Activated CD4-positive, alpha-beta T cell treated with anti-CD3 and anti-CD28 coated beads for 36 hours (primary cell): ENCODE data around the gene CTNNA2. TPM values are rescaled to one million over a fixed set of nuclear protein-coding genes. Genes with fewer than 3 reads are reported as not detected.

Experiments
- ATAC-seq: fragments of 200-7000 bp; cut with Tn5 transposase; one replicate; pipeline ENCODE4 v1.10.0; 2021; ENCODE audit warnings: mild to moderate bottlenecking, moderate library complexity
- CTCF ChIA-PET: fragments of 350-600 bp; sonication (Branson Sonifier 250); formaldehyde crosslinking; loops from one replicate; lab custom pipeline; 2021; ENCODE audit warnings: antibody characterized with exemption; lab: Charles Lee
- POLR2A ChIA-PET: fragments of 350-600 bp; sonication (Branson Sonifier 250); formaldehyde crosslinking; loops from one replicate; lab custom pipeline; 2021; ENCODE audit warnings: antibody characterized with exemption, inconsistent platforms; lab: Charles Lee
- DNase-seq: peaks from one replicate; pipeline ENCODE4 v3.0.0-alpha.2; 2020
- H3K27ac Mint-ChIP-seq: one replicate; pipeline ENCODE4 v1.8.0; 2021; ENCODE audit warnings: mixed read lengths
- H3K27me3 Mint-ChIP-seq: one replicate; pipeline ENCODE4 v1.8.0; 2021; ENCODE audit warnings: mixed read lengths
- H3K36me3 Mint-ChIP-seq: one replicate; pipeline ENCODE4 v1.8.0; 2021; ENCODE audit warnings: low read depth, mixed read lengths
- H3K4me1 Mint-ChIP-seq: one replicate; pipeline ENCODE4 v1.8.0; 2021; ENCODE audit warnings: mixed read lengths
- H3K4me3 Mint-ChIP-seq: one replicate; pipeline ENCODE4 v1.8.0; 2021; ENCODE audit warnings: mild to moderate bottlenecking, moderate library complexity, mixed read lengths
- H3K9me3 Mint-ChIP-seq: one replicate; pipeline ENCODE4 v1.8.0; 2021; ENCODE audit warnings: low read depth, mixed read lengths
- intact Hi-C, 2 experiments: fragments of 100-400 bp; cut with DNase I in 1 of 2; cut with micrococcal nuclease in 1 of 2; formaldehyde crosslinking; loops; one replicate each; pipeline versions ENCODE4 v1.14.2 to v1.15.1; 2022 to 2024; cut with DNase I, micrococcal nuclease
- total RNA-seq, 2 experiments: library from RNA; stranded (reverse); gene quantifications; one replicate each; pipeline ENCODE4 v1.2.3, GENCODE V29; 2021

The CTNNA2 gene
- not detected for total RNA-seq

DNA sequence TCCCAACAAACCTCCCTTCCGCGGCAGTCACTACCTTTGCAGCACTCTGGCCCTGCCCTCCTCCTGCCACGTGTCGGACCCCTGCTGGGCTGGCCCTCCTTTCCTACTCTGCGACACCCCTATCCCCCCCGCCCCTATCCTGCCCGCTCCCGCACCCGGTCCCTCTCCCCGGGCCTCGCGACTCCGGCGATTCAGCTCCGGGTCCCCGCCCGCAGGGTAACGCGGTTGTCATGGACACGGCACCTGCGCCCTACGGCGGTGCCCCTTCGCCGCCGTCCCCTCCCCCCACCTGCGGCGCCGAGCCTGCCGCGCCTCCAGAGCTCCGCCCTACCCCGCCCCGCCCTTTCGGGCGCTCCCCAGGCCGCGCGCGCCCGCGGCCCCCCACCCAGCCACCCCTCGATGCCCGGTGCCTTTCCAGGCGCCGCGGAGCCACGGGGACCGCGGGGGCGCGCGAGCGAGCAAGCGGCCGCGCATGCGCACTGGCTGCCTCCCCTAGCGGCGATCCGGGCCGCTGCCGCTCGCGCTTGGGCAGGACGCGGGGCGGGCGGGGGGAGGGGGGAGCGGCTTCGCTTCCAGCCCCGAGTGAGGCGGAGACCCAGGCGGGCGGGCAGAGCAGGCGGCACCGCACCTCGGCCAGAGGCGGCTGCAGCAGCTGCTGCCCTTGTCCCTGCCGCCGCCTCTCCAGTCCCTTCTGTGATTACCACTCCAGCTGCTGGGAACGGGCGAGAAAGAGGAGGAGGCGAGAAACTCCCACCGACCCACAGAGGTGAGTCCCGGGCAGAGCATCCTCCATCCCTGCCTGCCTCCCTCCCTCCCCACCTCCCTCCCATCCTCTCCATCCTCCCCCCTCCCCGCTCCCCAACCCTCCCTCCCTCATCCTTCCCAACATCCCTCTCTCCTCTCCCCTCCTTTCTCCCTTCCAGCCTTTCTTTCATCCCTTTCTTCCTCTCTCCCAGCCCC is at the start of gene CTNNA2:
TSS of gene CTNNA2 (plus strand) at position 610 of the 960 bp plus-strand sequence.
- ChIA-PET CTCF (no interaction called here), POLR2A (no interaction called here)
- peak; percentile 64 for DNase-seq
- H3K27ac Mint-ChIP-seq: no peak within 1 kb of the TSS
- no peaks in the 10 kb centered on the region for H3K4me1 Mint-ChIP-seq
- peaks cover 6% of the 10 kb centered on the region for H3K9me3 Mint-ChIP-seq
- peak; percentile 61 for ATAC-seq
- intact Hi-C loops: no loop called here
- peak within 1 kb of the TSS; percentile 25 for H3K4me3 Mint-ChIP-seq
- no peaks in the 10 kb centered on the region for H3K36me3 Mint-ChIP-seq
- H3K27me3 Mint-ChIP-seq: peaks cover 21% of the 10 kb centered on the region

- DNase-seq (no peak), ATAC-seq (no peak)
- POLR2A ChIA-PET: no interaction called here
- Mint-ChIP-seq H3K9me3 (peaks cover 10% of the 10 kb centered on the region), H3K4me1 (no peaks in the 10 kb centered on the region), H3K36me3 (no peaks in the 10 kb centered on the region), H3K4me3 (no peak overlapping the region), H3K27ac (no peak overlapping the region), H3K27me3 (no peaks in the 10 kb centered on the region)
- CTCF ChIA-PET: no interaction called here
- intact Hi-C loops: no loop called here
Observed at GRCh38 chr2:79487399-79487798, 25.5 kb upstream of the CTNNA2 start.

GRCh38 chr2:79511320-79511951 is 1.4 kb upstream of the CTNNA2 start:
- ChIA-PET CTCF (no interaction called here), POLR2A (no interaction called here)
- H3K4me1 Mint-ChIP-seq: no peaks in the 10 kb centered on the region
- peaks cover 6% of the 10 kb centered on the region for H3K9me3 Mint-ChIP-seq
- no peaks in the 10 kb centered on the region for H3K36me3 Mint-ChIP-seq
- intact Hi-C loops: no loop called here
- no peak overlapping the region for H3K4me3 Mint-ChIP-seq
- no peak for ATAC-seq
- peaks cover 21% of the 10 kb centered on the region for H3K27me3 Mint-ChIP-seq
- H3K27ac Mint-ChIP-seq: no peak overlapping the region
- peak; percentile 41 for DNase-seq

DNA sequence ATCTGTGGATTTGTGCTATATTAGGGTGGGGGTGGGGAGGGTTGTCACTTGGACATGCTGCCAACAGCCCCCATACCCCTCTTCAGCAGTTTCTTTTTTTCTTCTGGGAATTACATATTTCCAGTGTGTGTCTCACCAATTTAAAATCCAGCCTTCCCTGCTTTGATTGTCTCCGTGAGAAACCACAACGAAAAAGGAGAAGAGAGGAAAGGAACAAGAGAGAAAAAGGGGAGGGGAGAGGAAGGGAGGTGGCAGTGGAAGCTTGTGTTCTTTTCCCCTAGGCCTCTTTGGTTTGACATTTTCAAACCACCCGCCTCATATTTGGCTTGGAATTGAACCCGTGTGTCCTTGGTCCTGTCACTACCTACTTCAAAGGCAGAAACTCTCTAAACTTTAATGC is 860 bp downstream of the CTNNA2 start:
- intact Hi-C loops: no loop called here
- no peak for DNase-seq
- CTCF ChIA-PET: no interaction called here
- H3K9me3 Mint-ChIP-seq: peaks cover 6% of the 10 kb centered on the region
- no peak for ATAC-seq
- H3K36me3 Mint-ChIP-seq: no peaks in the 10 kb centered on the region
- no peaks in the 10 kb centered on the region for H3K4me1 Mint-ChIP-seq
- peaks cover 21% of the 10 kb centered on the region for H3K27me3 Mint-ChIP-seq
- no peak overlapping the region for H3K4me3 Mint-ChIP-seq
- no peak overlapping the region for H3K27ac Mint-ChIP-seq
- POLR2A ChIA-PET: no interaction called here

GRCh38 chr2:79529636-79530035 is 16.8 kb downstream of the CTNNA2 start:
- ChIA-PET POLR2A (no interaction called here), CTCF (no interaction called here)
- DNase-seq (no peak), ATAC-seq (no peak)
- no peak overlapping the region for H3K4me3 Mint-ChIP-seq
- H3K27me3 Mint-ChIP-seq: no peaks in the 10 kb centered on the region
- H3K4me1 Mint-ChIP-seq: no peaks in the 10 kb centered on the region
- H3K36me3 Mint-ChIP-seq: no peaks in the 10 kb centered on the region
- peaks cover 7% of the 10 kb centered on the region for H3K9me3 Mint-ChIP-seq
- H3K27ac Mint-ChIP-seq: no peak overlapping the region
- intact Hi-C loops: no loop called here

DNA sequence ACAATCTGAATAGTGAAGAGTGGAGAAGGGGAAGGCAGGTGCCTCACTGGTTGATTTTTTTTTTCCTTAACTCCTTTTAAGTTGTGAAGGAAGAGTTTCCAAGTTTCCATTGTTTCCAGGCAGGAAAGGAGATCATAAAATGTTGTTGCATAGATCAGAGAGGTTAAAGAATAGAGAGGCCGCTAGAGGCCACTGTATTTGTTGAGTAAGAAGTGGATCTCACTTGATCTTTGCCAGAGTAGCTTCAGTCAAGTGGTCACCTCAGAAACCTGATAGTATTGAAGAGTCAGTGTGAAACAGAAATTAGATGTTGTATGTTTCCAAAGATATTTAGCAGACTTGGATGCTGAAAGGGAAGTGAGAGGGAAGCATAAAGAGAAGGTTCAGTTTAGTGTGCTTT is 17.6 kb downstream of the CTNNA2 start:
- H3K4me1 Mint-ChIP-seq: no peaks in the 10 kb centered on the region
- no peaks in the 10 kb centered on the region for H3K27me3 Mint-ChIP-seq
- H3K36me3 Mint-ChIP-seq: no peaks in the 10 kb centered on the region
- ATAC-seq: no peak
- no peak for DNase-seq
- H3K27ac Mint-ChIP-seq: no peak overlapping the region
- ChIA-PET POLR2A (no interaction called here), CTCF (no interaction called here)
- no peak overlapping the region for H3K4me3 Mint-ChIP-seq
- intact Hi-C loops: no loop called here
- peaks cover 7% of the 10 kb centered on the region for H3K9me3 Mint-ChIP-seq

DNA sequence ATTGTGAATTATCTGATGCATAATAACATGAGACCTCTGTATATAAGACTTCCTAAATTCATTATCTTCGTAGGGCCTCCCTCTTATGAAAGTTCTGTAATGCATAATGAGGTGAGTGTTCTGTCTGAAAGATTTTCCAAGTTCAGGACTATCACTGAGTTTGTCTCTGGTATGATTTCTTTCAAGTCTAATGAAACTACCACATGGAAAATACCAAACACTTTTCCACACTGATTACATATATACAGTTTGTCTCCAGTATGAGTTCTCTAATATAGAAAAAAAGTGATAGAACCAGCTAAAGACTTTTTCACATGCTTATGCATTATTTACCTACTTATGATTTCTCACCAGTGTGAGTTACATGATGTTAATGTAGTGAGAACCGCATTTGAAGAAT is 34.7 kb downstream of the CTNNA2 start:
- DNase-seq: no peak
- ATAC-seq: no peak
- ChIA-PET POLR2A (no interaction called here), CTCF (no interaction called here)
- intact Hi-C loops: no loop called here
- H3K36me3 Mint-ChIP-seq: no peaks in the 10 kb centered on the region
- peaks cover 28% of the 10 kb centered on the region for H3K9me3 Mint-ChIP-seq
- H3K4me1 Mint-ChIP-seq: no peaks in the 10 kb centered on the region
- no peak overlapping the region for H3K27ac Mint-ChIP-seq
- H3K4me3 Mint-ChIP-seq: no peak overlapping the region
- no peaks in the 10 kb centered on the region for H3K27me3 Mint-ChIP-seq

GRCh38 chr2:79552653-79553052 is 39.8 kb downstream of the CTNNA2 start:
- POLR2A ChIA-PET: no interaction called here
- CTCF ChIA-PET: no interaction called here
- Mint-ChIP-seq H3K4me3 (no peak overlapping the region), H3K36me3 (no peaks in the 10 kb centered on the region), H3K4me1 (no peaks in the 10 kb centered on the region), H3K9me3 (peaks cover 29% of the 10 kb centered on the region), H3K27me3 (no peaks in the 10 kb centered on the region), H3K27ac (no peak overlapping the region)
- intact Hi-C loops: no loop called here
- DNase-seq: no peak
- no peak for ATAC-seq

DNA sequence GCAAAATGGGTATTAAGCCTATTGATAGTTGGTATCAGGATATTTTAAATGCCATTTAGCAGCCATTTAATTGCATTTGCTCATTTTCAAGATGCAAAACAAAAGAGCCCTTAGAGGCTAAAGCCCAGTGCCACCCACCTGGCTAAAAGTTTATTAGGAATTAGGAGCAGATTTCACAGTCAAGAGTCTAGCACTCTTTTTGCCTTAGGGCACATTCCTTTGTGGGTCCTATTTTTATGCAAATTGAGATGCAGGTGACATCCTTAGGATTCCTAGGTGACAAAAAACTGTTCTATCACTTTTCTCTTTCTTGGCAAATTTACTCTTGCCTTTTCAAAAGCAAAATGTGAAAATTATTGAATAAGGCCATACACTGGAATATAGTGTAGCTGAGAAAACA is 42.0 kb downstream of the CTNNA2 start:
- Mint-ChIP-seq H3K36me3 (no peaks in the 10 kb centered on the region), H3K27me3 (no peaks in the 10 kb centered on the region), H3K27ac (no peak overlapping the region), H3K4me1 (no peaks in the 10 kb centered on the region), H3K9me3 (peaks cover 17% of the 10 kb centered on the region), H3K4me3 (no peak overlapping the region)
- no peak for ATAC-seq
- DNase-seq: no peak
- intact Hi-C loops: no loop called here
- POLR2A ChIA-PET: no interaction called here
- CTCF ChIA-PET: no interaction called here

- Mint-ChIP-seq H3K4me1 (no peaks in the 10 kb centered on the region), H3K4me3 (no peak overlapping the region), H3K36me3 (no peaks in the 10 kb centered on the region), H3K27ac (no peak overlapping the region), H3K27me3 (no peaks in the 10 kb centered on the region), H3K9me3 (peaks cover 16% of the 10 kb centered on the region)
- intact Hi-C loops: no loop called here
- ChIA-PET POLR2A (no interaction called here), CTCF (no interaction called here)
- ATAC-seq (no peak), DNase-seq (no peak)
Observed at GRCh38 chr2:79564065-79564464, 51.2 kb downstream of the CTNNA2 start.

DNA sequence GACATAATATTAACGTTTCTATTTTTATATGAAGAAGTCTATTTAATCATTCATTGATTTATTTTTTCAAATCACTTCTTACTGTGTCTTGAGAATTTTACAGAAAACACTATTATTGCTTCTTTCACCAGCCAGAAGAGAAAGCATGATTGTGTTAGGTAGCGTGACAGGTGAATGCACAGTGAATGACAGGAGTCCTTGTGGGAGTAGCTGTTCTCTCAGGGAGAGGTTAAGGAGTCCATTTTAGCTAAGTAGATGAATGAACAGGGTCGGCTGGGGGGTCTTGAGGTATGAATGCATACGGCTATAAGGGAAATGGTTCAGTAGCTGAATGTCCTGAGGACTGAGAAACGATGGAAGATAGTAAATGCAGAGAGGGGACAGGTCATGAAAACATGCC is 56.2 kb downstream of the CTNNA2 start:
- ChIA-PET POLR2A (no interaction called here), CTCF (no interaction called here)
- no peak for ATAC-seq
- Mint-ChIP-seq H3K27ac (no peak overlapping the region), H3K27me3 (no peaks in the 10 kb centered on the region), H3K4me3 (no peak overlapping the region), H3K9me3 (peaks cover 14% of the 10 kb centered on the region), H3K4me1 (no peaks in the 10 kb centered on the region), H3K36me3 (no peaks in the 10 kb centered on the region)
- no peak for DNase-seq
- intact Hi-C loops: no loop called here
